ENCODE data around the gene CCDC57. TPM values are rescaled to one million over a fixed set of nuclear protein-coding genes. Genes with fewer than 3 reads are reported as not detected.

Gene CCDC57
- total and polyA plus RNA-seq, 9 of the 15 experiments (the other 6 are each of a cell fraction or from before 2014, with no cell fraction given): 0.83 to 36.2 (median 13.6) TPM

DNA sequence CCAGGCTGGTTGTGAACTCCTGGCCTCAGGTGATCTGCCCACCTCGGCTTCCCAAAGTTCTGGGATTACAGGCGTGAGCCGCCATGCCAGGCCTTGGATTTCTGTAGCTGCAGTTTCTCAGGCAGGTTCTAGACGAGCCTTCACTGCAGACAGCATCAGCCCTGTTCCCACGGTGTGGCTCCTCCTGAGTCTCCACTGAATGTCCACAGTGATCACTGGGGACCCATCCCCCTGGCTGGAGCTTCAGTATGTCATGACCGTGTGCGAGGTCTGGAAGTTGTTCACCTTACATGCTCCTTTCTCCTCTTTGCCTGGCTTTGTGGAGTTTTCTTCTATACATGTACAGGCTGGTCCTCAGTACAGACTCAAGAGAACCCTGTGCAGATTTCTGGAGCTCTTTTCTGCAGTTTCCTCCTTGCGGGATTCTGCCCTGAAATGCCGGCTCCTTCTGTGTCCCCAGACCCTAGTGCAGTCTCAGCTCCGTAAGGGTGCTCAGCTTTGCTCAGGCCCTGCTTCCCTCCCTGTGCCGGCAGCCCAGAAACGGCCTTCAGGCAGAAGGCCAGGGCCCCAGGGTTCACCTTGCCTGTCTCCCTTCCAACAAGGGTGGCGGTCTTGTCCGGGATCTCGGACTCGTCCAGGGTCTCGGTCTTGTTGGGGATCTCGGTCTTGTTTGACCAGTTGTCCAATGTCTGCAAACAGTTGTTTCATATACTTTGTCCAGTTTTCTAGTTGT, 100.3 kb downstream of the CCDC57 start:
- Histone ChIP-seq H3K9ac (ENCODE audit: insufficient read depth in 1 of 2, low read depth in 2 of 2, low read length in 2 of 2) (no peak overlapping the region), H3K9me1 (ENCODE audit: control insufficient read depth, insufficient read depth, low read length) (peaks cover 3% of the 10 kb centered on the region), H3K9me3 (replicated peaks; ENCODE audit: control insufficient read depth, insufficient read depth, low read depth, low read length) (no peaks in the 10 kb centered on the region), H3K4me1 (replicated peaks in 1 of 2; ENCODE audit: control insufficient read depth in 2 of 2, insufficient read depth in 2 of 2, low read length in 2 of 2) (peaks cover 12 to 38% of the 10 kb centered on the region in 2 experiments), H3K36me3 (ENCODE audit: control insufficient read depth, insufficient read depth, low read length) (peaks cover 15% of the 10 kb centered on the region; the same call in 2 of the 3 replicates), H3K27me3 (ENCODE audit: control insufficient read depth in 2 of 2, insufficient read depth in 2 of 2, low read length in 2 of 2) (no peaks in the 10 kb centered on the region), H3K4me3 (no peak overlapping the region), H2AFZ (ENCODE audit: low read depth, low read length) (no peak overlapping the region), H3K27ac (ENCODE audit: extremely low read depth, low read depth, low read length) (no peak overlapping the region), H4K20me1 (replicated peaks; ENCODE audit: control insufficient read depth, insufficient read depth, low read length) (no peaks in the 10 kb centered on the region), H3K4me2 (ENCODE audit: insufficient read depth, low read length) (no peak overlapping the region), H3K79me2 (ENCODE audit: control insufficient read depth, insufficient read depth, low read length) (no peaks in the 10 kb centered on the region)
- ChIA-PET CTCF (ENCODE audit: low intra/inter-chr PET ratio) (no interaction called here), POLR2A (interaction anchor here (0.6 to 1.9 kb wide), 10 partner anchors 8 to 273 kb away, joined by 3 to 5 read pairs (median 4); partner anchors contain the start of gene FASN)
- in situ Hi-C loops (cut with MboI): no loop called here
- FAIRE-seq: no peak
- intact Hi-C loops (cut with micrococcal nuclease): no loop called here
- 86% methylated on average over 18 of the region's 18 CpGs for WGBS (ENCODE audit: insufficient coverage, low coverage, missing lambda C conversion rate)
- BruUV-seq (replicated peaks): no TSS peak
- no peak for DNase-seq (ENCODE audit: extremely low read depth in 1 of 4, low spot score in 3 of 4)
- TF ChIP-seq KLF13 (tag; IDR thresholded peaks at IDR 0.05; ENCODE audit: borderline replicate concordance, low read depth) (no peak), DMBX1 (CRISPR knock-in tag; IDR thresholded peaks at IDR 0.05; ENCODE audit: borderline replicate concordance) (no peak), ZEB2 (IDR thresholded peaks at IDR 0.05) (no peak), MYBL2 (IDR thresholded peaks at IDR 0.05; ENCODE audit: low read depth) (no peak), MYBL2 (CRISPR knock-in tag; IDR thresholded peaks at IDR 0.05; ENCODE audit: borderline replicate concordance) (no peak), HDAC6 (IDR thresholded peaks at IDR 0.05; ENCODE audit: low read depth, low read length) (no peak), NR2C2 (CRISPR knock-in tag; IDR thresholded peaks at IDR 0.05) (no peak), NR2C2 (tag; IDR thresholded peaks at IDR 0.05) (no peak)
- no peak for ATAC-seq
